GM23338 (cell line): Measurements from ENCODE around the gene TRABD2A.

Experiments
- CREB1 ChIP-seq: fragments of 250-450 bp; sonication (Bioruptor Pico); IDR thresholded peaks from 2 replicates; pipeline ENCODE4 v1.5.0; 2020; ENCODE audit warnings: low read depth, mild to moderate bottlenecking, moderate library complexity
- POLR2AphosphoS5 ChIP-seq: IDR thresholded peaks from 2 replicates; pipeline ENCODE4 v1.6.1; 2016; ENCODE audit warnings: antibody characterized with exemption, low read depth
- TF ChIP-seq, protein P1 (sequence below), 2 experiments: fragments of 200-600 bp in 1 of 2; sonication (generic) in 1 of 2; conservative IDR thresholded peaks; 2 replicates each; pipeline versions ENCODE4 v1.5.1 to v1.6.1; 2016 to 2017; ENCODE audit warnings: antibody characterized with exemption in 2 of 2, low read depth in 2 of 2, mild to moderate bottlenecking in 2 of 2, moderate library complexity in 1 of 2

GRCh38 chr2:84821806-84822205, 59.1 kb downstream of the TRABD2A start:
- TF ChIP-seq, protein P1, sequence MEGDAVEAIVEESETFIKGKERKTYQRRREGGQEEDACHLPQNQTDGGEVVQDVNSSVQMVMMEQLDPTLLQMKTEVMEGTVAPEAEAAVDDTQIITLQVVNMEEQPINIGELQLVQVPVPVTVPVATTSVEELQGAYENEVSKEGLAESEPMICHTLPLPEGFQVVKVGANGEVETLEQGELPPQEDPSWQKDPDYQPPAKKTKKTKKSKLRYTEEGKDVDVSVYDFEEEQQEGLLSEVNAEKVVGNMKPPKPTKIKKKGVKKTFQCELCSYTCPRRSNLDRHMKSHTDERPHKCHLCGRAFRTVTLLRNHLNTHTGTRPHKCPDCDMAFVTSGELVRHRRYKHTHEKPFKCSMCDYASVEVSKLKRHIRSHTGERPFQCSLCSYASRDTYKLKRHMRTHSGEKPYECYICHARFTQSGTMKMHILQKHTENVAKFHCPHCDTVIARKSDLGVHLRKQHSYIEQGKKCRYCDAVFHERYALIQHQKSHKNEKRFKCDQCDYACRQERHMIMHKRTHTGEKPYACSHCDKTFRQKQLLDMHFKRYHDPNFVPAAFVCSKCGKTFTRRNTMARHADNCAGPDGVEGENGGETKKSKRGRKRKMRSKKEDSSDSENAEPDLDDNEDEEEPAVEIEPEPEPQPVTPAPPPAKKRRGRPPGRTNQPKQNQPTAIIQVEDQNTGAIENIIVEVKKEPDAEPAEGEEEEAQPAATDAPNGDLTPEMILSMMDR (conservative IDR thresholded peaks at IDR 0.05; ENCODE audit: low read depth in 2 of 2) = no peak
- TF ChIP-seq POLR2AphosphoS5 (no peak), CREB1 (CRISPR knock-in tag) (no peak)
